ENCODE results near the gene THSD4.
"Not testable (repeated sequence)": the region's sequence is repeated elsewhere in the genome, so short reads cannot be mapped to it uniquely, and the experiment has no call there.

Gene THSD4

GRCh38 chr15:71301958-71302621 lies 186.8 kb downstream of the THSD4 start:
- no peak for DNase-seq

DNA sequence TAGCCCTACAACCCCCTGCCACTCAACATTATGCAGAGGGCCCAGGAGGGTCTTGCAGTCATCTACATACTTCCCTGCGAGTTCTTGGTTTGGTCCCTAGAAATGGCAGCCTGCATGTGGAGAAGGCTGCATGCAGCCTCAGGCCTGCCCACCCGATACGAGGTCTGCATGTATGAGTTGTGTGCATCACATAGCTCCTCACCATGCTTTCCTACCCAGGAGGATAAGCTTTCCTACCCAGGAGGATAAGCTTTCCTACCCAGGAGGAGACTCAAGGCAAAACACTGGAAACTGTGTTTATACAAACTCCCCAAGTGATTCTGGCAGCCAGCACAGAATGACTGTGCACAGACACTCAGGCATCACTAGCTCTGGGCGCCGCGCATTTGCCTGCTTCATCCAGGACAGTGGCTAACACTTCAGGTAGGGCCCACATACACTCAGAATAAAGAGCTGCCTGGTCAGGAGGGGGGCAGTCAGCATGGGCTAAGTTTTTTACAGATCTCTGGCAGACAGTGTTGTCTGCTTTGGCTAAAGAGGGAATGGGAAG lies 187.7 kb downstream of the THSD4 start:
- DNase-seq: no peak

DNA sequence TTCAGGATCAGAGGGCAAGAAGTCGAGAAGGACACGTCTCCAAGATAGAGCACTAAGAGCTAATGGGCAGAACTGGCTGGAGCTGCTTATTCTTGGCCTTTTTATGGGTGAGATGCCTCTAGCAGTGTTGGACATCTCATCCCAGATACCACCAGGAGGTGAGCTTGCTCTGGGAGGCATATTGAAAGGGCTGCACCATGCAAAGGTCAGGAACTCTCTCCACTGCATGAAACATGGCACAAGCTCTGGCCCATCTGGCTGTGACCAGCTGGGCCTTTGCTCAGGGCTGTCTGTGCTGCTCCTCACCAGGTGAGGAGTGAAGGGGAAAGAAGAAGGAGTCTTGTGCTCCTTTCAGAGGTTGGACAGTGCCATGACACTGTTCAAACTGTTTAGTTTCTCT lies 188.7 kb downstream of the THSD4 start:
- no peak for DNase-seq

- DNase-seq: no peak
Observed at GRCh38 chr15:71304681-71305080, 189.4 kb downstream of the THSD4 start.

DNA sequence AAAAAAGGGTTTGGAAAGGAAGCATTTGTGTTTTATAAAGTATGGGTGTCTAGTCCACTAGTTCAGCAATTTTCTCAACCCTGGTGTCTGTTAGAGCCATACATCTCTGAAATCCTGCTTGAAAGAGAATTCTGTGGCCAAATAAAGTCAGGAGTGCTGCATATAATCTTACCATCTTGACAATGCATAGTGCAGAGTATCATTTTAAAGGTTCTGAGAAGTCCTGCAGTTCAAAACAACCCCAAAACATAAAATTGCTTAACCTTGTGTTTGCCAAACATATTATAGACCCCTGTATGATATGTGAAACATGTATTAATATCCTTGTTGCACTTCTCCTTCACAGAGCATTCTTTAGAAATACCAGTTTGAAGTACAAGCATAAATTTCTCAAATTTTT lies 191.3 kb downstream of the THSD4 start:
- no peak for DNase-seq

DNA sequence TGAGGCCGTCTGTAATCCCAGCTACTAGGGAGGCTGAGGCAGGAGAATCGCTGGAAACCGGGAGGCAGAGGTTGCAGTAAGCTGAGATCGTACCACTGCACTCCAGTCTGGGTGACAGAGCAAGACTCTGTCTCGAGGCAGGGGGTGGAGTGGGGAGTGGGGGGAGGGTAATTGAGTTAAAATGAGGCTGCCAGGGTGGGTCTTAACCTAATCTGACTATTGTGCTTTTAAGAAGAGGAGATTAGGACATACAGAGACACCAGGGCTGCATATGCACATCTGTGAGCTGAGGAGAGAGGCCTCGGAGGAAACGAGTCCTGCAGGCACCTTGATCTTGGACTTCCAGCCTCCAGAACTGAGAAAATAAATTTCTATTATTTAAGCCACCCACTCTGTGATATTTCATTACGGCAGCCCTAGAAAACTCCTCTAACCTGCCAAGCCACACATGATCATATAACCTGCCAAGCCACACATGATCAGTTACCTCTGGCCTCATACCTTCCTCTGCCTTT lies 197.0 kb downstream of the THSD4 start:
- DNase-seq: no peak

DNA sequence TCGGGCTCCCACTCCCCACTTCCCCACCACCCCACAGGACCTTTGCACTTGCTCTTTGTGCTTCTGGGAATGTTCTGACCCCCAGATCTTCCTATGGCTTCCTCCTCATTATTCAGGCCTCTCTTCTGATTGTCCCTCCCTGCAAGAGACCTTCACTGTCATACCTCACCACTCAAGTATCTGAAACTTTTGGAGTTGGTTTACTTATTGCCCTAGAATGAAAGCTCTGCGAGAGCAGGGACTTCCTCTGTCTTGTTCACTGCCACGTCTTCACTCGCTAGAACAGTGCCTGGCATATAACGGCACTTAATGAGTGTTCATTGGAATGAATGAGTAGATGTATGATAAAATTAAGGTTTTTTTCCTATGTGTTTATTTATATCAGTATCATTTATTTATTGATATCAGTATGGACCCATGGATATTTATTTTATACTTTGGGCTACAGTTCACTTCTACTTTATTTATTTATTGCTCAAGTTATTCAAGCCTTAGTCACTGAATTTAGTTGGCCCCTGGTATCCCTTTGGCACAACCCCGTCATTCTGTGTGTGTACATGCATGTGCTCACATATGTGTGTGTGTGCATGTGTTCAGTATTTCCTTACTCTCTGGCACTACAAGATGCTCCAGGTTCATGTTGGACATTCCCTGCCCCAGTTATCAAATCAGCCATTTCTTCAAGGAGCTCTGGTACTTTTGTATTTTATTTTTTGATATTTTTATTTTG lies 197.6 kb downstream of the THSD4 start:
- no peak for DNase-seq

DNA sequence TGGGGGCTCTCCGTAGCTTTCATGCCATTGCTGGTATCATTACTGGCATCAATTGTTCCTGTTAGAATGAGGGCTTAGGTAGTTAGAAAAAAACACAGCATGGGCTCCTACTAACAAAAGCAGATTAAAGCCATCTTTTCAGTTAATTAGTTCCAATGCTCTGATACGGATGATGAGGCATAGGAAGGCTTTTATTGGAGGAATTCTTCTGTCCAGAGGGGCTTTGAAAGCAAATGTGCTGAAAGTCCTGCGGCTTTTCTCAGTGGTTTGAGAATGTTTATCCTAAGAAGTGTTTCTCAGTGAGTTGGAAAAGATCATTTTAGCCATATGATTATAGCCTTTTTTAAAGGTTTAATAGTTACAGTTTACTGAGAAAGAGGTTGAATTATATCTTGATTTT lies 198.5 kb downstream of the THSD4 start:
- DNase-seq: no peak

DNA sequence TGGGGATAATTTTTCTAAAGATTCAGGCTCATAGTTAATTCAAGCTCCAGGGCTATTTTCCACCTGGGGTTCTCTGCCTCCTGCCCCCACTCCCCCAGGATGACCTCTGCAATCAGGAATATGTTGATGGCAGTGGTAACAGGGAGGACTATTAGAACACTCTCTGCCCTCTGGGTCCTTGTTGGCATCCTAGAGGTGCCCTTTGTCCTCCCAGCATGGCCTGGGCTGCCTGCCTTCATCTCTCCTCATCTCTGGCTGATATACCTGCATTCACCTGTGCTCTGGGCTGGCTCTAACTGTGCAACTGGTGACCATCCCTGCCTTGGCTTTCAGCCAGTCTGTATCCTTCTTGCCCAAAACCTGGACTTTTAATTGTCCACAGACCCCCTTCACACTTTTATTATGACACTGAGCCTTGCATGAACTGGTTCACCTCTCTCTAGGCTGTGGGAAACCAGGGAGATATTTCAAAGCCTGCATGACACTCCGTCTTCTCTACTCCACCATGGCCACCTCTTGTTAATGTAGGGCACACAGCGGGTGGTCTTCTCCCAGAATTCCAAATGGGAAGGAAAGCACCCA lies 199.8 kb downstream of the THSD4 start:
- DNase-seq: no peak

- DNase-seq: no peak
Observed at GRCh38 chr15:71316911-71317310, 201.6 kb downstream of the THSD4 start.

- DNase-seq: not testable (repeated sequence)
Observed at GRCh38 chr15:71319424-71319823, 204.2 kb downstream of the THSD4 start.

DNA sequence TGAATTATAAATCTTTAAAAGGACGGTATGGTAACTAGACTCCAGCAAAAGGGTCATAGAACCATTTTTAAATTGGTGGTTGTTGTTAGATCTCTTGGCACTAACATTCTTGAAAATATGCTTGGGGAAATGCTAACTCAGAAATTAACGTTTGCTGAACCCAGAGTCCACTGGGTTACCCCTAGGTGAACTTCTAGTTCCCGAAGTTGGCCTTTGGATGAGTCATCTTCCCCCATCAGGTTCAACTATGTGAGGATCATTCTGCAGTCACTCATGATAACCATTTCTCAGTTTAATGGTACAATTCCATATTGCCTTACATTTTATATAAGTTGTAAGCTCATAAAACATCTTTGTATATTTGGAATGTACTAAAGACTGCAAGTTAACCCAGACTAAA lies 204.7 kb downstream of the THSD4 start:
- DNase-seq: no peak

- no peak for DNase-seq
Observed at GRCh38 chr15:71323082-71323481, 207.8 kb downstream of the THSD4 start.

DNA sequence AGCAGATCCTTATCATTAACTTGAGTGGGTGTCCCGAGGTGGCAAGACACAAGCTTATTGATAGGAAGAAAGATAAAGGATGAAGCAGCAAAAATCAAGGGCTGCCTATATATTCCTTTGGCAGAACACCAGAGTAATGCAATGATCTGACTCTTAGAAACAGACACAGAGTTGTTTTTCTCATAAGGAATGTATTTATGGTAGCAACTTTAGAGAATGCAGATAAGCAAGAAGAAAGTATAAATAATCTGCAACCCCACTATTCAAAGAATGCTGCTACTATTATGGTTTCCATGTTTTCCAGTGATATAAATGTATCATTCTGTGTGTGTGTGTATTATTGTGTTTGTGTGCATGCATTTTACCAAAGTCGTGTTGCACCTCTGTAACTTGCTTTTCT lies 208.3 kb downstream of the THSD4 start:
- no peak for DNase-seq

- no peak for DNase-seq
Observed at GRCh38 chr15:71325481-71325880, 210.2 kb downstream of the THSD4 start.

- DNase-seq: no peak
Observed at GRCh38 chr15:71328453-71328852, 213.2 kb downstream of the THSD4 start.

DNA sequence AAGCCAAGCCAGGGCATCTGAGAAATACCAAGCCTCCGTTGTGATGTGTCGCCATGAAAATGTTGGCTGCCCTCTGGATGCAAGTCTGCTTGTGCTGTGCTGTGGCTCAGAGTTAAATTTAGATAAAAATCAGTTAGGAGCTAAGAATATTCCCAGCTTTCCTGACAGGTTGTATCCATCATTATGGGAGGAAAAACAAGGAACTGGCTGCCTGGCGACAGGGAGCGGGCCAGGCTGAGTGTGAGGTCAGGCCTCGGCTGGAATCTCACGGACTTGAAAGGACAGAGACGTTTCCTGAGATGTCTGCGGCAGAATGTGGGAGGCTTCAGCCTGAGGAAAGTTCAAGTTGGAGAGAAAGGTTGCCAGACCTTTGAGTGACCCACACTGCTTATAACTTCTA lies 213.8 kb downstream of the THSD4 start:
- no peak for DNase-seq

GRCh38 chr15:71329497-71330260 lies 214.4 kb downstream of the THSD4 start:
- DNase-seq: no peak

DNA sequence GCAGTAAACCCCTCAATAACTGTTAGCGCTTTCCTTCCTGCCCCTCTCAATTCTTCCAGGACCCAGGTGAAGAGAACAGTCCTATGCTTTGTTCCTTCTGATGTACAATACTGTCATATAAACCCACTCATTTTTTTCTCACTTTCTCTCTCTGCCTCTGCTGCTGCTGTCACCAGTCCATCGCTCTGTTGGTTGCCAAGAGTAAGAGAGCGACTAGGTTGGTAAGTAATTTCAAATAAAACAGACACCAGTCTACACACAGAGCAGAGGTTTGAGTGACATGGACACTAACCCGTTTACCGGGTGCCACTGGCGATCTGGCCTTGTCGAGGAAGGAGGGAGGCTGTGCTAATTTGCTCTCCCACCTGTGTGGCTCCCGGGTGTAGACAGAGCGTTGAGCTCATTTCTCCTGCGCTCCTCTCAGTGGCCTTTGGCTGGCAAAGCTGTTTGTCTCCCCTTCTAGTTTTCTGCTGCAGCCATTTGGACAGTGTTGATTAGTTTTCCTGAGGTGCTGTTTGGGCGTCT lies 215.4 kb downstream of the THSD4 start:
- DNase-seq: no peak

GRCh38 chr15:71331173-71331572 lies 215.9 kb downstream of the THSD4 start:
- no peak for DNase-seq

- DNase-seq: no peak
Observed at GRCh38 chr15:71332431-71333004, 217.2 kb downstream of the THSD4 start.

DNA sequence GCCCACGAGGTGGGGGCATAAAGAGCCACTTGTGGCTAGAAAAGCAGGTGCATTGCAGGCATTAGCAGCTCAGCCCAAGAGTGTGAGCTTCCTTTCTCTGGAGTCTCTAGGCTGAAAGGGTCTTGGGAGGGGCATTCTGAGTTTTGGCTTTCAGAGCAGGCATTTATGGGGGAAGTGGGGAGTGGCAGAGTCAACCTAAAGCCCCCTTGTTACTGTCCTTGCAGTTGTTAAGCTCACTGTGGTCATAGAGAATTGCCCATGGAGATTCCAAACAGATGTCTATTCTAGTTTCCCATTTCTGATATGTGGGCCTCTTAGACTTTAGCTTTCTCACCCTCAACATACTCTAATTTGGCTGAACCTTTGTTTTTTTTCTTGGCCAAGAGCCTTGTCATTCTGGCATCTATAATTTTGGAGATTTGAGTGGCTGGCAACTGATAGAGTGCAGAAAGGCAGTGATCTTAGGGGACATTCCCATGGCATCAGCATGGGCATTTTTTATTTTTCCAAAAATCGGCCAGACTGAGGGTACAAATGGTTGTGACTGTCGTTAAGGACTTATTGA lies 217.9 kb downstream of the THSD4 start:
- no peak for DNase-seq

Measured in Kasumi-1 (cell line).